Ammon's horn (tissue), 1 donor: ENCODE measurements around the gene KSR2.
"Not testable (repeated sequence)": the region's sequence is repeated elsewhere in the genome, so short reads cannot be mapped to it uniquely, and the experiment has no call there.

Experiments
- DNase-seq: peaks from one replicate; pipeline ENCODE4 v3.0.0-alpha.2; 2016; ENCODE audit warnings: low spot score

KSR2 gene

GRCh38 chr12:117967512-117967911 lies 1.3 kb downstream of the KSR2 start:
- DNase-seq, result no peak

- DNase-seq, result no peak
Observed at GRCh38 chr12:117967043-117967442, 1.7 kb downstream of the KSR2 start.

- DNase-seq, result no peak
Observed at GRCh38 chr12:117966511-117966910, 2.3 kb downstream of the KSR2 start.

- no peak for DNase-seq
Observed at GRCh38 chr12:117963836-117964235, 5.0 kb downstream of the KSR2 start.

GRCh38 chr12:117936722-117937484 lies 31.9 kb downstream of the KSR2 start:
- DNase-seq, result no peak

GRCh38 chr12:117933545-117933944 lies 35.2 kb downstream of the KSR2 start:
- no peak for DNase-seq

- no peak for DNase-seq
Observed at GRCh38 chr12:117926391-117926899, 42.3 kb downstream of the KSR2 start.

GRCh38 chr12:117921929-117922777 lies 46.6 kb downstream of the KSR2 start:
- DNase-seq, result no peak

GRCh38 chr12:117919479-117919878 lies 49.3 kb downstream of the KSR2 start:
- no peak for DNase-seq

GRCh38 chr12:117914686-117915085 lies 54.1 kb downstream of the KSR2 start:
- no peak for DNase-seq

- DNase-seq, result no peak
Observed at GRCh38 chr12:117912756-117913155, 56.0 kb downstream of the KSR2 start.

- DNase-seq, result no peak
Observed at GRCh38 chr12:117908411-117908810, 60.4 kb downstream of the KSR2 start.

- no peak for DNase-seq
Observed at GRCh38 chr12:117907108-117907689, 61.6 kb downstream of the KSR2 start.

GRCh38 chr12:117904051-117904450 lies 64.7 kb downstream of the KSR2 start:
- DNase-seq, result no peak

- DNase-seq, result no peak
Observed at GRCh38 chr12:117903110-117903840, 65.5 kb downstream of the KSR2 start.

- no peak for DNase-seq
Observed at GRCh38 chr12:117901631-117902030, 67.2 kb downstream of the KSR2 start.

GRCh38 chr12:117900561-117900960 lies 68.2 kb downstream of the KSR2 start:
- no peak for DNase-seq

- DNase-seq, result peak; percentile 16
Observed at GRCh38 chr12:117897372-117898161, 71.2 kb downstream of the KSR2 start.

GRCh38 chr12:117896009-117896408 lies 72.8 kb downstream of the KSR2 start:
- no peak for DNase-seq

GRCh38 chr12:117892441-117892840 lies 76.3 kb downstream of the KSR2 start:
- no peak for DNase-seq

GRCh38 chr12:117891265-117891664 lies 77.5 kb downstream of the KSR2 start:
- not testable (repeated sequence) for DNase-seq
